ENCODE results near the gene ATF6B.

Gene ATF6B

GRCh38 chr6:32092760-32093497 lies 35.1 kb downstream of the ATF6B start:
- H3K27ac ChIP-seq (ENCODE audit: low read depth in 2 of 2, low read length in 2 of 2) = peak overlapping the region in 1 of 2 donors; percentile 50
- H3K9me3 ChIP-seq (ENCODE audit: control insufficient read depth in 2 of 2, low read length in 2 of 2) = no peaks in the 10 kb centered on the region
- H3K4me1 ChIP-seq (ENCODE audit: control insufficient read depth in 2 of 2, insufficient read depth in 2 of 2, low read length in 2 of 2) = peaks cover 0 to 11% of the 10 kb centered on the region in 2 donors
- H3K9ac ChIP-seq (ENCODE audit: low read depth in 1 of 2, low read length in 2 of 2) = no peak overlapping the region
- H3K27me3 ChIP-seq (ENCODE audit: control insufficient read depth in 2 of 2, insufficient read depth in 2 of 2, low read length in 2 of 2) = peaks cover 15 to 36% of the 10 kb centered on the region in 2 donors
- H3K4me3 ChIP-seq (ENCODE audit: low read length in 2 of 2) = no peak overlapping the region
- H3K36me3 ChIP-seq (ENCODE audit: control insufficient read depth in 2 of 2, insufficient read depth in 2 of 2, low read length in 2 of 2) = peaks cover 0 to 3% of the 10 kb centered on the region in 2 donors

- peaks cover 0 to 3% of the 10 kb centered on the region in 2 donors for H3K36me3 ChIP-seq (ENCODE audit: control insufficient read depth in 2 of 2, insufficient read depth in 2 of 2, low read length in 2 of 2)
- H3K27me3 ChIP-seq (ENCODE audit: control insufficient read depth in 2 of 2, insufficient read depth in 2 of 2, low read length in 2 of 2) = peaks cover 0 to 4% of the 10 kb centered on the region in 2 donors
- no peaks in the 10 kb centered on the region for H3K9me3 ChIP-seq (ENCODE audit: control insufficient read depth in 2 of 2, low read length in 2 of 2)
- H3K4me3 ChIP-seq (ENCODE audit: low read length in 2 of 2) = no peak overlapping the region
- no peak overlapping the region for H3K27ac ChIP-seq (ENCODE audit: low read depth in 2 of 2, low read length in 2 of 2)
- H3K9ac ChIP-seq (ENCODE audit: low read depth in 1 of 2, low read length in 2 of 2) = no peak overlapping the region
- peaks cover 6 to 12% of the 10 kb centered on the region in 2 donors for H3K4me1 ChIP-seq (ENCODE audit: control insufficient read depth in 2 of 2, insufficient read depth in 2 of 2, low read length in 2 of 2)
Observed at GRCh38 chr6:32089082-32089828, 38.8 kb downstream of the ATF6B start.

GRCh38 chr6:32088487-32089049 lies 39.5 kb downstream of the ATF6B start:
- Histone ChIP-seq H3K36me3 (ENCODE audit: control insufficient read depth in 2 of 2, insufficient read depth in 2 of 2, low read length in 2 of 2) (peaks cover 0 to 3% of the 10 kb centered on the region in 2 donors), H3K27me3 (ENCODE audit: control insufficient read depth in 2 of 2, insufficient read depth in 2 of 2, low read length in 2 of 2) (peaks cover 0 to 4% of the 10 kb centered on the region in 2 donors), H3K4me1 (ENCODE audit: control insufficient read depth in 2 of 2, insufficient read depth in 2 of 2, low read length in 2 of 2) (peaks cover 6 to 7% of the 10 kb centered on the region in 2 donors), H3K27ac (ENCODE audit: low read depth in 2 of 2, low read length in 2 of 2) (no peak overlapping the region), H3K9me3 (ENCODE audit: control insufficient read depth in 2 of 2, low read length in 2 of 2) (no peaks in the 10 kb centered on the region), H3K9ac (ENCODE audit: low read depth in 1 of 2, low read length in 2 of 2) (no peak overlapping the region), H3K4me3 (ENCODE audit: low read length in 2 of 2) (no peak overlapping the region)

GRCh38 chr6:32087574-32088486 lies 40.2 kb downstream of the ATF6B start:
- peaks cover 6% of the 10 kb centered on the region in 2 donors for H3K4me1 ChIP-seq (ENCODE audit: control insufficient read depth in 2 of 2, insufficient read depth in 2 of 2, low read length in 2 of 2)
- no peaks in the 10 kb centered on the region for H3K9me3 ChIP-seq (ENCODE audit: control insufficient read depth in 2 of 2, low read length in 2 of 2)
- peaks cover 0 to 3% of the 10 kb centered on the region in 2 donors for H3K36me3 ChIP-seq (ENCODE audit: control insufficient read depth in 2 of 2, insufficient read depth in 2 of 2, low read length in 2 of 2)
- no peak overlapping the region for H3K27ac ChIP-seq (ENCODE audit: low read depth in 2 of 2, low read length in 2 of 2)
- no peak overlapping the region for H3K9ac ChIP-seq (ENCODE audit: low read depth in 1 of 2, low read length in 2 of 2)
- peaks cover 0 to 7% of the 10 kb centered on the region in 2 donors for H3K27me3 ChIP-seq (ENCODE audit: control insufficient read depth in 2 of 2, insufficient read depth in 2 of 2, low read length in 2 of 2)
- H3K4me3 ChIP-seq (ENCODE audit: low read length in 2 of 2) = no peak overlapping the region

- H3K27ac ChIP-seq (ENCODE audit: low read depth in 2 of 2, low read length in 2 of 2) = peak overlapping the region in 1 of 2 donors; percentile 16
- no peaks in the 10 kb centered on the region for H3K9me3 ChIP-seq (ENCODE audit: control insufficient read depth in 2 of 2, low read length in 2 of 2)
- H3K27me3 ChIP-seq (ENCODE audit: control insufficient read depth in 2 of 2, insufficient read depth in 2 of 2, low read length in 2 of 2) = peaks cover 0 to 7% of the 10 kb centered on the region in 2 donors
- H3K9ac ChIP-seq (ENCODE audit: low read depth in 1 of 2, low read length in 2 of 2) = no peak overlapping the region
- H3K36me3 ChIP-seq (ENCODE audit: control insufficient read depth in 2 of 2, insufficient read depth in 2 of 2, low read length in 2 of 2) = peaks cover 0 to 3% of the 10 kb centered on the region in 2 donors
- no peak overlapping the region for H3K4me3 ChIP-seq (ENCODE audit: low read length in 2 of 2)
- H3K4me1 ChIP-seq (ENCODE audit: control insufficient read depth in 2 of 2, insufficient read depth in 2 of 2, low read length in 2 of 2) = peaks cover 3 to 6% of the 10 kb centered on the region in 2 donors
Observed at GRCh38 chr6:32086661-32087573, 41.1 kb downstream of the ATF6B start.

- Histone ChIP-seq H3K27me3 (ENCODE audit: control insufficient read depth in 2 of 2, insufficient read depth in 2 of 2, low read length in 2 of 2) (peaks cover 0 to 7% of the 10 kb centered on the region in 2 donors), H3K36me3 (ENCODE audit: control insufficient read depth in 2 of 2, insufficient read depth in 2 of 2, low read length in 2 of 2) (peaks cover 0 to 3% of the 10 kb centered on the region in 2 donors), H3K9me3 (ENCODE audit: control insufficient read depth in 2 of 2, low read length in 2 of 2) (no peaks in the 10 kb centered on the region), H3K4me1 (ENCODE audit: control insufficient read depth in 2 of 2, insufficient read depth in 2 of 2, low read length in 2 of 2) (peaks cover 6 to 8% of the 10 kb centered on the region in 2 donors), H3K27ac (ENCODE audit: low read depth in 2 of 2, low read length in 2 of 2) (no peak overlapping the region), H3K4me3 (ENCODE audit: low read length in 2 of 2) (no peak overlapping the region), H3K9ac (ENCODE audit: low read depth in 1 of 2, low read length in 2 of 2) (no peak overlapping the region)
Observed at GRCh38 chr6:32085759-32086459, 42.1 kb downstream of the ATF6B start.

GRCh38 chr6:32084780-32085179 lies 43.3 kb downstream of the ATF6B start:
- Histone ChIP-seq H3K9ac (ENCODE audit: low read depth in 1 of 2, low read length in 2 of 2) (no peak overlapping the region), H3K9me3 (ENCODE audit: control insufficient read depth in 2 of 2, low read length in 2 of 2) (no peaks in the 10 kb centered on the region), H3K27me3 (ENCODE audit: control insufficient read depth in 2 of 2, insufficient read depth in 2 of 2, low read length in 2 of 2) (peaks cover 0 to 7% of the 10 kb centered on the region in 2 donors), H3K36me3 (ENCODE audit: control insufficient read depth in 2 of 2, insufficient read depth in 2 of 2, low read length in 2 of 2) (peaks cover 0 to 3% of the 10 kb centered on the region in 2 donors), H3K4me3 (ENCODE audit: low read length in 2 of 2) (no peak overlapping the region), H3K4me1 (ENCODE audit: control insufficient read depth in 2 of 2, insufficient read depth in 2 of 2, low read length in 2 of 2) (peaks cover 6 to 8% of the 10 kb centered on the region in 2 donors), H3K27ac (ENCODE audit: low read depth in 2 of 2, low read length in 2 of 2) (no peak overlapping the region)

GRCh38 chr6:32083812-32084768 lies 44.0 kb downstream of the ATF6B start:
- Histone ChIP-seq H3K27me3 (ENCODE audit: control insufficient read depth in 2 of 2, insufficient read depth in 2 of 2, low read length in 2 of 2) (peaks cover 0 to 7% of the 10 kb centered on the region in 2 donors), H3K9me3 (ENCODE audit: control insufficient read depth in 2 of 2, low read length in 2 of 2) (no peaks in the 10 kb centered on the region), H3K4me3 (ENCODE audit: low read length in 2 of 2) (no peak overlapping the region), H3K27ac (ENCODE audit: low read depth in 2 of 2, low read length in 2 of 2) (no peak overlapping the region), H3K4me1 (ENCODE audit: control insufficient read depth in 2 of 2, insufficient read depth in 2 of 2, low read length in 2 of 2) (peaks cover 6 to 8% of the 10 kb centered on the region in 2 donors), H3K36me3 (ENCODE audit: control insufficient read depth in 2 of 2, insufficient read depth in 2 of 2, low read length in 2 of 2) (no peaks in the 10 kb centered on the region), H3K9ac (ENCODE audit: low read depth in 1 of 2, low read length in 2 of 2) (no peak overlapping the region)
